ENCODE results near the gene C7orf25.

The C7orf25 gene

GRCh38 chr7:42911454-42912447 lies at the start of gene C7orf25:
C7orf25 (minus strand) TSS chr7:42912070; CDS start chr7:42910900, 1,170 bp downstream.
- DNase-seq, result peak; percentile 95 to 96

- DNase-seq, result no peak
Measured at GRCh38 chr7:42961170-42961569, 49.3 kb upstream of the C7orf25 start.

- no peak for DNase-seq
Measured at GRCh38 chr7:42960762-42961161, 48.9 kb upstream of the C7orf25 start.

DNA sequence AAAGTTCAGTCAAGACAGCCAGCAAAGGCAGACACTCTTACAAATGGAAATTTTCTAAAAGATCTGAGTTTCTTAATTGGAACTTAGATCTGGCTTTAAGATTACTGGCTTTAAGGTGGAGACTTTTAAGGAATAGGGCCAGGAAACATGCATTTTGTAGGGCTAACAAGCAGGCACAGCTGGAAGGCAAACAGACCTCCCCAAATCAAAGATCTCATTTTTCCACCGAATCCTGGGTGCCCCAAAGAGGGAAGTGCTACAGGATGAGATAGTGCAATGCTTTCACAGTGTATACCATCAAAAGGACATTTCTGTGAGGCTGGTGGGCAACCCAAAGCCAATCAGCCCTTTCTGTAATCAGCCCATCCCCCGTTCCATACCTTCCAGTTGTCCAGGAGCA lies 47.7 kb upstream of the C7orf25 start:
- DNase-seq, result no peak

DNA sequence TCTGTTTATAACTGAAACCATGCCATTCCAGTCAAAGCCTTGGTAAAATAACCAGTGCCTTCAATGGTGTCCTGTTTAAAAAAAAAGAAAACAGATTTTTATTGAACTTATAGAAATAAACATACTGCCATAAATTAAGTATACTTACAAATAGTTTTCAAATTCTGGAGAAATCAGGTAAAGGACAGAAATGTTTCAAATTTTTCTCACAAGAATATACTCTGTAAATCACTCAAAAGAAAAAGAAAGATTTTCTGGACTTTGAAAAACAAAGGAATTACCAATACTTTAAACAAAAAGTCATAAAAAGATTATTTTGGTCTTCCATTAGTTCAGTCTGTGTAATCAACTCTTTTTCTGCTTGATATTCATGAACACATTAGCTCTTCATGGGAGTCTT lies 44.2 kb upstream of the C7orf25 start:
- DNase-seq, result no peak

DNA sequence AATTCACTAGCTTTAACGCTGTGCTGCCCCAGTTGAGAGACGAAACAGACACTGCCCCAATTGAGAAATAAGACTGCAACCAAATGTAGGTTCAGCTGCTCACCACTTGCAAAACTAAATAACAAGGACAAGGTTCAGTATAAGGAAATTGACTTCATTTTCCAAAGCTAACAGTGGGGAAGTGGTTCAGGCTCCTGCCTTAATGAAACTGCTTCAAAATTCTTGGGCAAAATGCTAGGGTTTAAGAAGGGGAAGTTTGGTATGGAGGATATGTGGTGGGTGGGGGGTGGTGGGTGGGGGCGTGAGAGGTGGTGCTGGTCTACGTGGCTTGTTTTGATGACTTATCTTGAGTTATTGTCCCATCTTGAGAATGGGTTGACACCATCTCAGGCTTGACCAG lies 42.1 kb upstream of the C7orf25 start:
- no peak for DNase-seq

DNA sequence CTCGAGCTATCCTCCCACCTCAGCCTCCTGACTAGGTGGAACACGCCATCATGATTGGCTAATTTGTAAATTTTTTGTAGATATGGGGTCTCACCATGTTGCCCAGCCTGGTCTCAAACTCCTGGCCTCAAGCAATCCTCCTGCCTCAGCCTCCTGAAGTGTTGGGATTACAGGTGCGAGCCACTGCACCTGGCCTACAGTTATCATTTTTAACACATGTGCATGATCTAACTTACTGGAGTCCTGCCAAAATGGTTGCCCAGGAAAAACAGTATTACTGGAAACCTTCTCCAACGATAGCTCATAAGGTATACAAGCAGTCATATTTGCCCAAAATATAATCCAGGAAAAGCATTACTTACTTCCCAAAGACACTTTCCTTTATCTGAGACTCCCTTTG lies 40.5 kb upstream of the C7orf25 start:
- no peak for DNase-seq

- no peak for DNase-seq
Measured at GRCh38 chr7:42950417-42950816, 38.5 kb upstream of the C7orf25 start.

DNA sequence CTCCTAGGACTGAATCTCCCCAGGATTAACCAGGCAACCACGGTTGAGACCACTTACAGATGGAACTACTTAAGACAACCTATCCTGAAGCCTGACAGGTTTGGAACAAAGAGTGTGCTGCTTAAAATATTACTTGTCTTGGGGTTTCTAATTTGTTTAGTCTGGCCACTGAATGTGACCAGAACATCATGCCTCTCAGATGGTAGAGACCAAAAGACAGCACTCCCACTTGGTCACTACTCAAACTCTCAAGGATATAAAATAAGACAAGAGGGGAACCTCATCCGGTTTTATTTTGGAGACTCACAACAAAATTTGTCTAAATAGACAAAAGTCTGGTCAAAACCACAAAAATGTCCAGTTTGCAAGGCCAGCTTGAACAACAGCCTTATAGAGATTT lies 35.7 kb upstream of the C7orf25 start:
- DNase-seq, result no peak

DNA sequence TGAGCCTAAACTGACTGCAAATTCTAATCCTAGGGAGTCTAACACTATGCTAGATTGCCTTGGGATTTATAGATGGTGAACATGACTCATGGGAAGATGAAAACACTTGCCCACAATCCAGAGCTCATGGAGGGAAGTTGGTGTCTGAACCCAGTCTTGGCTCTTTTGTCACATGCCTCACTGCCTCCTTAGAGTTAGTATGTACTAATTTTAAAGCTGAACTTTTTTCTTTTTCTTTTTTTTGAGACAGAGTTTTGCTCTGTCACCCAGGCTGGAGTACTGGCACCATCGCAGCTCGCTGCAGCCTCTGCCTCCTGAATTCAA lies 34.7 kb upstream of the C7orf25 start:
- no peak for DNase-seq

- no peak for DNase-seq
Measured at GRCh38 chr7:42945821-42946626, 34.2 kb upstream of the C7orf25 start.

- DNase-seq, result peak; percentile 67 to 77
Measured at GRCh38 chr7:42940985-42941847, 29.3 kb upstream of the C7orf25 start.

DNA sequence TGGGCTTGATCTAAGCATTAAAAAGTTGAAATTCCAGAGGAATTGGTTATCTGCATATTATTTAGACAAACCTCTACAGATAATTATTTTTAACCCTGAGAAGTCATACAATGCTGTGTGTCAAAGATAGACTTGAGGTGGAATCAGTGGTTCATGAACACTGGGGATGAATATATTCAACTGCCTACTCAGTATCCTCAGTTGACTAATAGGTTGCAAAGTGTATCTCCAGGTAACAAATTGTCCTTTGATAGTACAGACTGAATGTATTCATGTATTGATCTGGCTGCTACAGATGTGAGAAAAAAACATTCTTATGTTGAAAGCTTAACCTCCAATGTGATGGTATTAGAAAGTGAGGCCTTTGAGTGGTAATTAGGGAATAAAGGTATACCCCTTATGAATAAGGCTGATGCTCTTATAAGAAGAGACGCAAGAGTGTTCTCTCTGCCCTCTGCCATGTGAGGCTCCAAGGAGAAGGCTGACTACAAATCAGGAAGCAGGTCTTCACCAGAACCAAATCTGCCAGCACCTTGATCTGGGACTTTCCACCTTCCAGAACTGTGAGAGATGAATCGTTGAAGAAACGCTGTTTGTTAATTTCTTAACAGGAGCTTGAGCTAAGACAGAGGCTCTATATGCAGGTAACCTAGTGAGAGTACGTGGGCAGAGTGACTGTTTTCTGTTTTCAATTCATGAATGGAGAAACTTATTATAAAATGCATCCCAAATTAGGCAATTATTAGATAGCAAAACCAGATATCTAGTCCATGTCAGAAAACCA lies 27.8 kb upstream of the C7orf25 start:
- DNase-seq, result no peak

DNA sequence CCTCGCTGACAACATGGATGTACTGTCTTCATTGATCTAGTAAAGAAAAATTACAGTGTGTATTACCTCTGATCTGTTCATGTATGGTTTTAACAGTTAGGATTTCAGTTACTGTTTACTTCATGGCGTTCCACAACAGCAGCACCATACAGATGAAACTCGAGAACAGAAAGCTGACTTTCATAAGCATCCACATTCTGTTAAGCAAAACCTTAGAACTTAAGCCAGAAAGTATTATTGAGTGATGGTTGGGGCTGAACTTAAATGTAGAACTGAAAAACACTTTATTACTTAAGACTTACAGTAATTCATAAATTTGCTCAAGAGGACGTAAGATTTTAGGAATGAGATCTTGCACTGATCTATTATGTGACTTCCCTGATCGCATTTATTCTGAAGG lies 24.0 kb upstream of the C7orf25 start:
- DNase-seq, result no peak

- DNase-seq, result no peak
Measured at GRCh38 chr7:42934291-42934690, 22.4 kb upstream of the C7orf25 start.

- peak in 1 of 2 donors; percentile 6 for DNase-seq
Measured at GRCh38 chr7:42932811-42933591, 21.1 kb upstream of the C7orf25 start.

GRCh38 chr7:42931834-42932651 lies 20.2 kb upstream of the C7orf25 start, which contains the start of the genes MRPL32 and PSMA2:
MRPL32 (plus strand) TSS chr7:42932376; CDS start chr7:42932387, 11 bp downstream.
PSMA2 (minus strand) TSS chr7:42932174; CDS start chr7:42932158, 16 bp downstream.
- peak; percentile 92 to 93 for DNase-seq

- DNase-seq, result peak; percentile 10 to 18
Measured at GRCh38 chr7:42931447-42931833, 19.6 kb upstream of the C7orf25 start.

DNA sequence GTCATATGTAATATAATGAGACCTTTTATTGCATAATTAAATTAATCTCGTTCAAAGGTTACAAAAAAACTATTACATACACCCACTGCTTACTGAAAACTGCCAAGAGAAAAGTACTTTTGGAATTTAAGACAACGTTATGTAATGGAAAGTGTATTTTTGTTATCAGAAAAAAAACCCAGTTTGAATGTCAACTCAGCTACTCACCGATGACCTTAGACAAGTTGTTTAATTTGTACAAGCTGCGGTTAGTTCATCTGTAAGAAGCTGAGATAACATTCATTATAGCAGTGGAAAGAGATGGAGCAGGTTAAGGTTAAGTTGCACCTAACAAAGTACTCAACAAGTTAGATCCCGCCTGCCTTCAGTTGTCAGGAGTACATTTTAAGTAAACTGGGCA lies 19.0 kb upstream of the C7orf25 start:
- DNase-seq, result no peak

DNA sequence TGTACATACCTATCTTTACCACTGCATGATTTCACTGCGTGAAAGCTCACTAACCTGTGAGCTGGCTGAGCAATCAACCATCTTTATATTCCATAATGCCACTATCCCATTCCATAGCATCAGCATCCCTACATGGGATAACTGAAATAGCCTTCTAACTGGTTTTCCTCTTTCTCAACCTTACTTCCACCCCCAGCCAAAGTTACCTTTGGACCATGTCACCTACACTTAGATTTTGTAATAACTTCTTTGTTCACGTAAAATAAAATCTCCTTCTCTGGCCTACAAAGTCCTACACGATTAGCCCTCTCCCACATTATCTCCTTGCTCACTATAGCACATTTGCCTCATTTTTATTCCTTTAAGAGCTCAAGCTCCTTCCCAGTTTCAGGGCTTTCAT lies 17.6 kb upstream of the C7orf25 start:
- no peak for DNase-seq

Measured in activated CD4-positive, alpha-beta T cell treated with anti-CD3 and anti-CD28 coated beads for 4 hours (primary cell).